Uterus (tissue), 2 donors: Measurements from ENCODE around the gene CLDN15.

Experiments used
- CTCF ChIP-seq, 4 experiments: fragments of 200-600 bp in 2 of 4; fragments of 450-650 bp in 2 of 4; sonication (generic) in 2 of 4; IDR thresholded peaks; one replicate each; pipeline ENCODE4 v1.5.1; 2016 to 2019; ENCODE audit warnings: antibody characterized with exemption in 4 of 4, mild to moderate bottlenecking in 2 of 4, moderate library complexity in 1 of 4
- POLR2A ChIP-seq, 2 donors: fragments of 450-650 bp; IDR thresholded peaks; one replicate each; pipeline ENCODE4 v1.6.1; 2016; ENCODE audit warnings: antibody characterized with exemption in 2 of 2, mild to moderate bottlenecking in 1 of 2, moderate library complexity in 1 of 2

GRCh38 chr7:101208794-101209193 is 28.8 kb downstream of the CLDN15 start:
- TF ChIP-seq POLR2A (IDR thresholded peaks at IDR 0.05) (no peak), CTCF (IDR thresholded peaks at IDR 0.05) (no peak)
